Forelimb muscle (tissue), 1 donor: ENCODE results near the gene COL6A6. TPM values are rescaled to one million over a fixed set of nuclear protein-coding genes. Genes with fewer than 3 reads are reported as not detected.
"Not testable (repeated sequence)": the region's sequence is repeated elsewhere in the genome, so short reads cannot be mapped to it uniquely, and the experiment has no call there.

Experiments used
- DNase-seq: peaks from one replicate; pipeline ENCODE4 v3.0.0-alpha.2; 2013; ENCODE audit warnings: low read depth
- polyA plus RNA-seq: library from polyadenylated mRNA; unstranded; fragments of 120-200 nt; gene quantifications from one replicate; pipeline ENCODE4 v1.2.1, GENCODE V29; 2013; ENCODE audit not compliant: insufficient read length

Gene COL6A6
- polyA plus RNA-seq, 1 donor: 91.6 TPM

GRCh38 chr3:130529486-130530215 is 12.7 kb downstream of the COL6A6 start:
- no peak for DNase-seq

- no peak for DNase-seq
Observed at GRCh38 chr3:130533247-130533646, 16.3 kb downstream of the COL6A6 start.

- no peak for DNase-seq
Observed at GRCh38 chr3:130537673-130538304, 20.8 kb downstream of the COL6A6 start.

DNA sequence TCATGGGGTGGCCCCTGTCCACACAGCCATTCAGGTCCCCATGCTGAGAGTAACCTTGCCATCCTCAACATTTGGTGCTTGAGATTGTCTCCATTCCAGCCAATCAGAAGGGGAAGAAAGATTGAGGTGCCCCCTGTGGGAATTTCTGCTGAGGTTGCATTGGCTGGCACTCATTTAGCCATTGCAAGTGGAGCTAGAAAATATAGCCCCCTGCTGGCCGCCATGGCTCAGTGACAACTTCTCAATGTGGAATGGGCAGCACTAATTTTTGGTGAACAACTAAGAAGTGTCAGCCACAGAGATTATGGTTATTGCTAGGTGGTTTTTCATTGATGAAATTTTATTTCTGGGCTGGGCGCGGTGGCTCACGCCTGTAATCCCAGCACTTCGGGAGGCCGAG is 22.0 kb downstream of the COL6A6 start:
- no peak for DNase-seq

DNA sequence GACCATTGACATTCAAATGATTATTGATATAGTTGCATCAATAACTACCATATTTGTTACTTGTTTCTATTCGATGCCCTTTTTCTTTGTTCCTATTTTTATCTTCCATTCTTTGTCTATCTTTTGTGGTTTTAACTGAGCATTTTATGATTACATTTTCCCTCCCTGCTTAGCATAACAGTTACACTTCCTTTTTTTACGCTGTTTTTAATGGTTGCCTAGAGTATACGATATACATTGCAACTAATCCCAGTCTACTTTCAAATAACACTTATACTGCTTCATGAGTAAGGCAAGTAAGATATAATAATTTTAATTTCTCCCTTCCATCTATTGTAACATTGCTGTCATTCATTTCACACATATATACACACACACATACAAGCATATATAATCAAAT is 26.3 kb downstream of the COL6A6 start:
- DNase-seq: no peak

DNA sequence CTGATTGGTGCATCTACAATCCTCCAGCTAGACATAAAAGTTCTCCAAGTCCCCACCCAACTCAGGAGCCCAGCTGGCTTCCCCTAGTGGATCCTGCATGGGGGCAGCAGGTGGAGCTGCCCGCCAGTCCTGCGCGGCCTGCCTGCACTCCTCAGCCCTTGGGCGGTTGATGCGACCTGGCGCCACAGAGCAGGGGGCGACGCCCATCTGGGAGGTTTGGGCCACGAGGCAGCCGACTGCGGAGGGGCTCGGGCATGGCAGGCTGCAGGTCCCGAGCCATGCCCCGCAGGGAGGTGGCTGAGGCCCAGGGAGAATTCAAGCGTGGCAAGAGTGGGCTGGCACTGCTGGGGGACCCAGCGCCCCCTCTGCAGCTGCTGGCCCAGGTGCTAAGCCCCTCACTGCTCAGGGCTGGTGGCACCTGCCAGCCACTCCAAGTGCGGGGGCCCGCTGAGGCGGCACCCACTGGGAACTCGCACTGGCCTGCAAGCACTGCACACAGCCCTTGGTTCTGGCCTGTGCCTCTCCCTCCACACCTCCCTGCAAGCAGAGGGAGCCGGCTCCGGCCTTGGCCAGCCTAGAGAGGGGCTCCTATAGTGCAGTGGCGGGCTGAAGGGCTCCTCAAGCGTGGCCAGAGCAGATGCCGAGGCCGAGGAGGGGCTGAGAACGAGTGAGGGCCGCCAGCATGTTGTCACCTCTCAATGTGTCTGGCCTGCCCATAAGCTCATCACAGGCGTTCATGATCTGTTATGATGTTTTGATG is 30.1 kb downstream of the COL6A6 start:
- no peak for DNase-seq

DNA sequence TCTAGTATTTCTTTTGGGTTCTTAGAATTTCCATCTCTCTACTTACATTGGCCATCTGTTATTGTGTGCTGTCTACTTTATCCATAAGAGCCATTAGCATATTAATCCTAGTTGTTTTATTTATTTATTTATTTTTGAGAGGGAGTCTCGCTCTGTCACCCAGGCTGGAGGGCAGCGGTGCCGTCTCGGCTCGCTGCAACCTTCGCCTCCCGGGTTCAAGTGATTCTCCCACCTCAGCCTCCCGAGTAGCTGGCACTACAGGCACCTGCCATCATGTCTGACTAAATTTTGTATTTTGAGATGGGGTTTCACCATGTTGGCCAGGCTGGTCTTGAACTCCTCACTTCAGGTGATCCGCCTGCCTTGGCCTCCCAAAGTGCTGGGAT is 30.7 kb downstream of the COL6A6 start:
- DNase-seq: not testable (repeated sequence)

DNA sequence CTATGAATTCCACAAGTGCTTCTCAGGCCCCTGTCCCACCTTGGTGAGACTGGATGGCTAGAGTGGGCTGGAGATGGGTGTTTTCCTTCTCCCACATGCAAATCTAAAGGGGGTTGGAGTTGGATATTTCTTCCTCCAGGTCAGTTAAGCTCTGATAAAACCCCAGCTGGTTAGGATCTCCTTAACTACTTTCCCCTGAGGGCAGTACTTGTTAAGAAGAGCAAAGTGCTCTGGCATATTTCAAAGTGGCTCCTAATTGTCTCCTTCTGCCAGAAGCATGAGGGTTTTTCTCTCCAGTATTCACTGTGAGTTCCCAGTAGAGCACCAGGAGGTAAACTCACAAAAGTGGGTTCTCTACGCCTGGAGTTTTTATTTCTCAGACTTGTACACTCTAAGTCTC is 31.4 kb downstream of the COL6A6 start:
- DNase-seq: no peak

DNA sequence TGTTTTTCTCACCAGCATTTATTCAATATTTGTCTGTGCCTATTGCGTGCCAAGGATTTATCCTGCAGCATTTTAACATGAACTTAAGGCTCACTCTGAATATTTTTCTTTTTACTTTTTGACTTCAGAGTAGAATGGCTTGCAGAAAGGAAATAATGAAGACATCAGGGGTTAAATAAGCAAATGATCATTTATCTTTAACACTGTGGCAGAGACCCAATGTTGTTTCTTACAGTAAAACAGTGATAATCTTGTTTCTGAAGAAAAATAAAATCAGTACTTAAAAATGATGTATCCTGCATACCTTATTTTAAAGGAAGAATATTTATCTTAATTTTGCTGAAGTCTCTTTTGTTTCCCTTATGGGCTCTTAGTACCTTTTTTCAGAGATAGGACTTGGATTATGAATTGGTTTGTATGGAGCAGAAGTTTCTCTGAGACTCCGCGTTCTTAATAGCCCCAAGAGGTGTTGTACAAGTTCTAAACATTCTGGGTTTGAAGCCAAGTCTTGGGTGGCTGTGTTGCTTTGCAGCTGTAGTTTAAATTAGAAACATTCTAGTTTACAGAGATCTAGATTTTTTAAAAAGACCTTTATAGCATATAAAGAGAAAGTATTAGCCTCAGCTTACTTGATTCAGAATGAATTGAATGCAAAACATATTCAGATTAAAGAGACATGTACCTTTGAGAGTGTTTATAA is 40.5 kb downstream of the COL6A6 start:
- peak; percentile 70 for DNase-seq

DNA sequence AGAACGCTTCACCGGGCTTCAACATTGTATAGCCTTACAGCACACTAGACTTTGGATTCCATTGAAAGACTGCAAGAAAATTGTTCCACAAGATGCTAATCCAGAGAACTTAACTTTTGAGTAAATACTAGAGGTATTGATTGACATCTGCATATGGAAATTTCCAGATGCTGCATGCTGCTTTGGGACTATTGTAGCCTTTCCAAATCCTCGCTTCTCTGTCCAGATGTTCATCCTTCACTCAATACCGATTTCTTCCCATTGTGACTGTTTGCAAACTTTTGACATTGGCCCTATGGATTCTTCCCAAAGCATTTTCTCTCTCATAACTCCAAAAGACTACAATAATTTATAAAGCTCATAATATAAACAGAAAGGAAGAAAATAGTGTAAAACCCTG is 41.4 kb downstream of the COL6A6 start:
- peak; percentile 80 for DNase-seq

- DNase-seq: no peak
Observed at GRCh38 chr3:130565224-130565623, 48.2 kb downstream of the COL6A6 start.

Other genes starting within 250 kb of the COL6A6 start
- 0.13 TPM for gene COL6A5, start 171.5 kb upstream of the COL6A6 start, polyA plus RNA-seq
- 23.5 TPM for gene PIK3R4, start 229.7 kb downstream of the COL6A6 start, polyA plus RNA-seq